Measurements from ENCODE around the gene SPEF2. TPM values are rescaled to one million over a fixed set of nuclear protein-coding genes. Genes with fewer than 3 reads are reported as not detected.

Gene SPEF2
- total RNA-seq, 1 experiment from 2014 or later, result 8.0 TPM

DNA sequence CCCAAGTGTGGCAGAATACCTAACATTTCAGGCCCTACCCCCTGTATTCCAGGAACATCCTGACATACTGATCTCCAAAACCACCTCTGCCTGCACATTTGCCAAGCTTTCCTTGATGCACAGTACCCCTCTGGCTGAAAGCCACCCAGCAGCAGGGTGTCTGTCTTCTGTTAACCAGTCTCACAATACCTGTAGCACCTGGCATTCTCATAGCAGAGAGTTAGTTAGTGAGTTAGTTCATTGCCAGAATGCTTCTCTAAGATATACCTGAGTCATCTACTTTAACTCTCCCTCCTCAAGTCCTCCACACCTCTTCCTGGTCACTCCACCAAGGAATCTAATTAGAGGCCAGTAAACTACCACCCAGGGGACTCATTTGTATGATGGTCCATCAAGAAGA lies 192.9 kb downstream of the SPEF2 start:
- H3K9me3 Mint-ChIP-seq (ENCODE audit: low read depth, unreplicated experiment), result no peaks in the 10 kb centered on the region
- no peaks in the 10 kb centered on the region for H3K36me3 Mint-ChIP-seq (ENCODE audit: insufficient read depth, unreplicated experiment)
- no peaks in the 10 kb centered on the region for H3K4me1 Mint-ChIP-seq (ENCODE audit: low read depth, unreplicated experiment)
- no TSS peak for BruUV-seq (replicated peaks)
- H3K27ac Mint-ChIP-seq (ENCODE audit: unreplicated experiment), result no peak overlapping the region
- no peaks in the 10 kb centered on the region for H3K27me3 Mint-ChIP-seq (ENCODE audit: unreplicated experiment)
- H3K4me3 Mint-ChIP-seq (ENCODE audit: low read depth, unreplicated experiment), result no peak overlapping the region
- CTCF ChIA-PET, result no interaction called here
- intact Hi-C loops (cut with micrococcal nuclease; ENCODE audit: unreplicated experiment), result no loop called here
- DNase-seq, result no peak
- TF ChIP-seq, protein P1, sequence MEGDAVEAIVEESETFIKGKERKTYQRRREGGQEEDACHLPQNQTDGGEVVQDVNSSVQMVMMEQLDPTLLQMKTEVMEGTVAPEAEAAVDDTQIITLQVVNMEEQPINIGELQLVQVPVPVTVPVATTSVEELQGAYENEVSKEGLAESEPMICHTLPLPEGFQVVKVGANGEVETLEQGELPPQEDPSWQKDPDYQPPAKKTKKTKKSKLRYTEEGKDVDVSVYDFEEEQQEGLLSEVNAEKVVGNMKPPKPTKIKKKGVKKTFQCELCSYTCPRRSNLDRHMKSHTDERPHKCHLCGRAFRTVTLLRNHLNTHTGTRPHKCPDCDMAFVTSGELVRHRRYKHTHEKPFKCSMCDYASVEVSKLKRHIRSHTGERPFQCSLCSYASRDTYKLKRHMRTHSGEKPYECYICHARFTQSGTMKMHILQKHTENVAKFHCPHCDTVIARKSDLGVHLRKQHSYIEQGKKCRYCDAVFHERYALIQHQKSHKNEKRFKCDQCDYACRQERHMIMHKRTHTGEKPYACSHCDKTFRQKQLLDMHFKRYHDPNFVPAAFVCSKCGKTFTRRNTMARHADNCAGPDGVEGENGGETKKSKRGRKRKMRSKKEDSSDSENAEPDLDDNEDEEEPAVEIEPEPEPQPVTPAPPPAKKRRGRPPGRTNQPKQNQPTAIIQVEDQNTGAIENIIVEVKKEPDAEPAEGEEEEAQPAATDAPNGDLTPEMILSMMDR (IDR thresholded peaks at IDR 0.05; ENCODE audit: unreplicated experiment), result no peak

DNA sequence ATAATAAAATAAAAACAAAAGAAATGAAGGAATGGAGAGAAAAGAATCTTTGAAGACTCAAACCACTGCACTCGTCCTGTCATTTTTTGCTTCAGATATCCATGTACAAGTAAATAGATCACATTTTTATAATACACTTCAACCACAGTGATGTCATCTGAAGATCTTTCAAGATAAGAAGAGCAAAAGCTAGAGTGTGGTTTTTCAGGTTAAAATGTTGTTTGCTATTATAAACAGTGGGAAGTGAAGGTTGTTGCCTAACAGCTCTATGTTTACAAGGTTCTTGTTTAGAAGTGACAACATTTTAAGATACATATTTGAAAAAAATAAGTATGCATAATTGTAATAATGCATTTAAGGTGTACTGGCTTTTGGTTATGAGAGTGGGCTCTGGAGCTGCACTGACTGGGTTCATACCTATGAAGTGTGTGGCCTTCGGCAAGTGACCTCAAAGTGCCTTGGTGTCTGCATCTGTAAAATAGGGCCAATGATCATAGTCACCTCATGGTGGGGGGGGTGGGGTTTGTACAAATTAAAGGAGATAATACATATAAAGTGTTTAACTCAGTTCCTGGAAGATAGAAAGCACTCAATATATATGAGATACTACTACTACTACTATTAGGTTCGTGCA lies 193.6 kb downstream of the SPEF2 start:
- H3K27ac Mint-ChIP-seq (ENCODE audit: unreplicated experiment), result no peak overlapping the region
- BruUV-seq (replicated peaks), result no TSS peak
- no peak overlapping the region for H3K4me3 Mint-ChIP-seq (ENCODE audit: low read depth, unreplicated experiment)
- H3K9me3 Mint-ChIP-seq (ENCODE audit: low read depth, unreplicated experiment), result no peaks in the 10 kb centered on the region
- TF ChIP-seq, protein P1 (IDR thresholded peaks at IDR 0.05; ENCODE audit: unreplicated experiment), result no peak
- intact Hi-C loops (cut with micrococcal nuclease; ENCODE audit: unreplicated experiment), result no loop called here
- no peaks in the 10 kb centered on the region for H3K36me3 Mint-ChIP-seq (ENCODE audit: insufficient read depth, unreplicated experiment)
- no peak for DNase-seq
- no peaks in the 10 kb centered on the region for H3K4me1 Mint-ChIP-seq (ENCODE audit: low read depth, unreplicated experiment)
- CTCF ChIA-PET, result no interaction called here
- no peaks in the 10 kb centered on the region for H3K27me3 Mint-ChIP-seq (ENCODE audit: unreplicated experiment)

DNA sequence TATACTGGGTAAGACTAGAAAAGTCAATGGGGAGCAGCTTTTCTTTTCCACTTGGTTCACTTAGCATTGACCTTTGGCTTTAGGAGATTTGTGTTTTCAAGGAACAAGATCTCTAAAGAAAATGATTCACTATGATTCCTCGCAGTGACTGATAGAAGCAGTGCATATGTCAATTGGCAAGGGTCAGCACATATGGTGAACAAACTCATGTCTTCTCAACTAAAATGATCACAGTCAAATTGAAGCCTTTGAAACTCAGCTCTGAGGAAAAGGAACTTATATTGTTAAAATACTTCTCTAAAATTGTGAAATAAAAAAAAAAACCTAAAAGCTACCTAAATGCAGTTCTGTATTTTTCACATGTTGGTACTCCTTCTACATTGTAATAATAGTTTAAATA lies 195.9 kb downstream of the SPEF2 start:
- TF ChIP-seq, protein P1 (IDR thresholded peaks at IDR 0.05; ENCODE audit: unreplicated experiment), result no peak
- Mint-ChIP-seq H3K9me3 (ENCODE audit: low read depth, unreplicated experiment) (no peaks in the 10 kb centered on the region), H3K27me3 (ENCODE audit: unreplicated experiment) (no peaks in the 10 kb centered on the region), H3K36me3 (ENCODE audit: insufficient read depth, unreplicated experiment) (no peaks in the 10 kb centered on the region), H3K27ac (ENCODE audit: unreplicated experiment) (no peak overlapping the region), H3K4me3 (ENCODE audit: low read depth, unreplicated experiment) (no peak overlapping the region), H3K4me1 (ENCODE audit: low read depth, unreplicated experiment) (no peaks in the 10 kb centered on the region)
- intact Hi-C loops (cut with micrococcal nuclease; ENCODE audit: unreplicated experiment), result no loop called here
- DNase-seq, result no peak
- CTCF ChIA-PET, result no interaction called here
- BruUV-seq (replicated peaks), result no TSS peak

DNA sequence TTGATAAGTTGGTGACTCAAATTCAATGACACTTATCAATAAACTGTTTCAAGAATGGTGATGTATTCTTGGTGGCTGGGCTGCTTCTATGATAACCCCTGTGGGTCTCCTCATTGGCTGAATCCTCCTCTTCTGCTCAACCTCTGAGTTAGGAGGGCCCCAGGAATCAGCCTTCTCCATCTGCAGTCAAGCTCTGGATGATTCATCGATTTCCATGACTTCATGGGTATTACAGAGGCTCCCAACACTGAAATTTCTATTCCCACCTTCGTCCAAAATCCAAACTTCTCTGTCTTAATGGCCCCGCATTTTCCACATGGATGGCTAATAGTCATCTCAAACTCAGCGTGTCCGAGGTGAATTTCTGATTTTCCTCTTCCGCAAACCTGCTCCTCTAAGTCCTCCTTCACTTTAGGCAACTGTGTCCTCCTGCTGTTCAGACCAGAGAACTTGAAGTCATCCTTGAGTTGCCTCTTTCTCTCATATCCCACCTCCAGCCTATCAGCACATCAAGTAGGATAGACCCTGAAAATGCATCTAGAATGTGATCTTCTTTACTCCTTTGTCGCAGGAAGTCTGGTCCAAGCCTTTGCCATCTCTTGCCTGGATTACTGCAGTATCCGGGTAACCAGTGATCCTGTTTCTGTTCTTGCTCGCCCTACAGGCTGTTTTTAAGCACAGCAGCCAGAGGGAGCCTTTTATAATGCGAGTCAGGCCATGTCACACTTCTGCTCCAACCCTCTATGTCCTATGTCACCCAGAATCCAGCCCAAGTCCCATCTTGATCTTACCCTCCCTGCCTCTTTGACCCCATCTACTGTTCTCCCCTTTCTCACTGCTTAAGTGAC lies 197.7 kb downstream of the SPEF2 start:
- Mint-ChIP-seq H3K4me3 (ENCODE audit: low read depth, unreplicated experiment) (no peak overlapping the region), H3K27me3 (ENCODE audit: unreplicated experiment) (no peaks in the 10 kb centered on the region), H3K27ac (ENCODE audit: unreplicated experiment) (no peak overlapping the region), H3K36me3 (ENCODE audit: insufficient read depth, unreplicated experiment) (no peaks in the 10 kb centered on the region), H3K9me3 (ENCODE audit: low read depth, unreplicated experiment) (peaks cover 3% of the 10 kb centered on the region), H3K4me1 (ENCODE audit: low read depth, unreplicated experiment) (no peaks in the 10 kb centered on the region)
- CTCF ChIA-PET, result no interaction called here
- TF ChIP-seq, protein P1 (IDR thresholded peaks at IDR 0.05; ENCODE audit: unreplicated experiment), result no peak
- no peak for DNase-seq
- BruUV-seq (replicated peaks), result no TSS peak
- intact Hi-C loops (cut with micrococcal nuclease; ENCODE audit: unreplicated experiment), result no loop called here

Measured in Calu3 (cell line).